SK-MEL-5 (cell line): ENCODE results near the gene TCFL5. TPM values are rescaled to one million over a fixed set of nuclear protein-coding genes. Genes with fewer than 3 reads are reported as not detected.

Source experiments
- DNase-seq: peaks from one replicate; pipeline ENCODE4 v3.0.0-alpha.2; 2016; ENCODE audit warnings: low read depth, low spot score
- in situ Hi-C: cut with HindIII; loops from 2 replicates; pipeline ENCODE4 v1.10.0; 2016; ENCODE audit warnings: low sequenced_read_pairs, high pct_unique_total_duplicates, low pct_unique_long_range_greater_than_20kb
- small RNA-seq, 2 experiments: library from RNA; depleted of rRNA; stranded (forward); fragments of <200 nt; gene quantifications; one replicate each; pipeline ENCODE3, GENCODE V24; 2014
- total RNA-seq: library from RNA; depleted of rRNA; stranded (reverse); fragments of >200 nt; shearing (Covaris generic); gene quantifications from 2 replicates; pipeline ENCODE4 v1.2.3, GENCODE V29; 2014; rRNA removed

TCFL5 gene
- total RNA-seq, 1 experiment from 2014 or later: 54.7 TPM

GRCh38 chr20:62799873-62800272, 61.7 kb downstream of the TCFL5 start:
- in situ Hi-C loops: no loop called here
- no peak for DNase-seq

GRCh38 chr20:62799459-62799858, 62.2 kb downstream of the TCFL5 start:
- in situ Hi-C loops: no loop called here
- DNase-seq: no peak

GRCh38 chr20:62799036-62799435, 62.6 kb downstream of the TCFL5 start:
- in situ Hi-C loops: no loop called here
- DNase-seq: no peak

GRCh38 chr20:62797671-62798532, 63.7 kb downstream of the TCFL5 start:
- in situ Hi-C loops: no loop called here

GRCh38 chr20:62796699-62797491, 64.7 kb downstream of the TCFL5 start:
- in situ Hi-C loops: no loop called here
- DNase-seq: no peak

More at GRCh38 chr20:62797671-62798532, 63.7 kb downstream of the TCFL5 start:
- DNase-seq: no peak

GRCh38 chr20:62795023-62795761, 66.4 kb downstream of the TCFL5 start:
- in situ Hi-C loops: no loop called here
- DNase-seq: peak; percentile 52

- in situ Hi-C loops: no loop called here
- DNase-seq: peak; percentile 96
These were observed 67.5 kb downstream of the TCFL5 start for GRCh38 chr20:62794007-62794724.

- no peak for DNase-seq
- in situ Hi-C loops: no loop called here
These were observed 67.9 kb downstream of the TCFL5 start for GRCh38 chr20:62793757-62794006.

GRCh38 chr20:62792940-62793756, 68.5 kb downstream of the TCFL5 start:
- in situ Hi-C loops: no loop called here
- DNase-seq: no peak

GRCh38 chr20:62792182-62792939, 69.3 kb downstream of the TCFL5 start:
- in situ Hi-C loops: no loop called here
- no peak for DNase-seq

- DNase-seq: peak; percentile 96
- in situ Hi-C loops: no loop called here
These were observed 70.1 kb downstream of the TCFL5 start for GRCh38 chr20:62791301-62792181.

Small RNA genes lying within 50 kb of the gene (small RNA-seq; reads per million reads assigned to genes)
- 0 reads per million in 2 experiments for gene DPH3P1

Other genes with a start within 250 kb of the TCFL5 start
- 48.1 and 53.5 TPM in 2 replicates for gene SLCO4A1, start 219.3 kb downstream of the TCFL5 start, total RNA-seq
- not detected in 2 replicates for gene NTSR1, start 153.0 kb downstream of the TCFL5 start, total RNA-seq
- gene MRGBP, start 65.3 kb downstream of the TCFL5 start, total RNA-seq: 28.3 and 31.7 TPM in 2 replicates
- gene OGFR, start 57.0 kb downstream of the TCFL5 start, total RNA-seq: 58.3 and 65.2 TPM in 2 replicates
- 8.6 and 11.0 TPM in 2 replicates for gene COL9A3, start 44.8 kb downstream of the TCFL5 start, total RNA-seq
- 26.4 and 29.9 TPM in 2 replicates for gene DIDO1, start 64.7 kb upstream of the TCFL5 start, total RNA-seq
- gene GID8, start 76.3 kb upstream of the TCFL5 start, total RNA-seq: 21.4 and 23.3 TPM in 2 replicates
- gene SLC17A9, start 90.9 kb upstream of the TCFL5 start, total RNA-seq: not detected in 2 replicates
- gene BHLHE23, start 145.1 kb upstream of the TCFL5 start, total RNA-seq: not detected in 2 replicates